Mesenchymal stem cell (in vitro differentiated cells and primary cell): ENCODE data around the gene HRH4.

ENCODE experiments used
- DNase-seq: peaks from one replicate; pipeline ENCODE4 v3.0.0-alpha.2; 2013
- H2AFZ ChIP-seq: one replicate; pipeline ENCODE4 v1.6.1; 2013; ENCODE audit warnings: low read depth, mild to moderate bottlenecking, control low read depth, inconsistent platforms, low read length, moderate library complexity
- H2AK5ac ChIP-seq: 2 replicates; pipeline ENCODE4 v1.6.1; 2013; ENCODE audit warnings: low read length, moderate library complexity, mild to moderate bottlenecking, inconsistent platforms; ENCODE audit not compliant: severe bottlenecking
- H2BK120ac ChIP-seq: one replicate; pipeline ENCODE4 v1.6.1; 2013; ENCODE audit warnings: low read depth, mild to moderate bottlenecking, inconsistent platforms, low read length, moderate library complexity
- H2BK12ac ChIP-seq, 2 experiments: one replicate each; pipeline ENCODE4 v1.6.1; 2013; ENCODE audit warnings: inconsistent platforms in 2 of 2, low read length in 2 of 2, mild to moderate bottlenecking in 2 of 2, moderate library complexity in 2 of 2, control low read depth in 1 of 2
- H2BK15ac ChIP-seq: one replicate; pipeline ENCODE4 v1.6.1; 2013; ENCODE audit warnings: mild to moderate bottlenecking, low read depth, inconsistent platforms; ENCODE audit not compliant: poor library complexity, severe bottlenecking
- H2BK5ac ChIP-seq: 2 replicates; pipeline ENCODE4 v1.6.1; 2013; ENCODE audit warnings: low read depth, mild to moderate bottlenecking, low read length, control low read depth, inconsistent platforms; ENCODE audit not compliant: poor library complexity, severe bottlenecking
- H3K14ac ChIP-seq, 2 experiments: one replicate each; pipeline ENCODE4 v1.6.1; 2013; ENCODE audit warnings: inconsistent platforms in 2 of 2, low read length in 2 of 2, control low read depth in 1 of 2, mild to moderate bottlenecking in 1 of 2, moderate library complexity in 1 of 2
- H3K18ac ChIP-seq, 2 experiments: one replicate each; pipeline ENCODE4 v1.6.1; 2013; ENCODE audit warnings: inconsistent platforms in 2 of 2, low read length in 2 of 2, control low read depth in 1 of 2, low read depth in 1 of 2, mild to moderate bottlenecking in 1 of 2
- H3K23ac ChIP-seq, 2 experiments: one replicate each; pipeline ENCODE4 v1.6.1; 2013; ENCODE audit warnings: inconsistent platforms in 2 of 2, low read length in 2 of 2, mild to moderate bottlenecking in 2 of 2, moderate library complexity in 2 of 2, control low read depth in 1 of 2
- H3K27ac ChIP-seq: 2 replicates; pipeline ENCODE4 v1.5.1; 2013; ENCODE audit warnings: mild to moderate bottlenecking, moderate library complexity, low read length, control low read depth, inconsistent platforms; ENCODE audit not compliant: poor library complexity, severe bottlenecking
- H3K27me3 ChIP-seq, 2 experiments: 2 replicates each; pipeline versions ENCODE4 v1.6.1 to v1.7.0; 2013; ENCODE audit warnings: low read length in 2 of 2, mild to moderate bottlenecking in 2 of 2, moderate library complexity in 2 of 2, control low read depth in 1 of 2, inconsistent platforms in 1 of 2; ENCODE audit not compliant: control insufficient read depth in 1 of 2, insufficient read depth in 1 of 2
- H3K36me3 ChIP-seq, 2 experiments: 2 replicates each; pipeline versions ENCODE4 v1.6.1 to v1.7.0; 2013; ENCODE audit warnings: low read length in 2 of 2, control low read depth in 1 of 2, inconsistent platforms in 1 of 2, low read depth in 1 of 2, mild to moderate bottlenecking in 1 of 2; ENCODE audit not compliant: insufficient read depth in 2 of 2, control insufficient read depth in 1 of 2
- H3K4ac ChIP-seq, 2 experiments: one replicate each; pipeline ENCODE4 v1.6.1; 2013; ENCODE audit warnings: inconsistent platforms in 2 of 2, low read length in 2 of 2, mild to moderate bottlenecking in 2 of 2, moderate library complexity in 2 of 2, control low read depth in 1 of 2, low read depth in 1 of 2
- H3K4me1 ChIP-seq: 2 replicates; pipeline ENCODE4 v1.6.1; 2013; ENCODE audit warnings: low read depth, low read length, control low read depth; ENCODE audit not compliant: control insufficient read depth, insufficient read depth
- H3K4me2 ChIP-seq: 2 replicates; pipeline ENCODE4 v1.6.1; 2013; ENCODE audit warnings: low read length, mild to moderate bottlenecking, inconsistent platforms; ENCODE audit not compliant: poor library complexity, severe bottlenecking
- H3K4me3 ChIP-seq, 2 experiments: 2 replicates each; pipeline versions ENCODE4 v1.5.1 to v1.7.0; 2013; ENCODE audit warnings: low read length in 2 of 2, mild to moderate bottlenecking in 2 of 2, control low read depth in 1 of 2, low read depth in 1 of 2; ENCODE audit not compliant: insufficient read depth in 1 of 2
- H3K79me1 ChIP-seq: replicated peaks from 2 replicates; pipeline ENCODE4 v1.6.1; 2013; ENCODE audit warnings: mild to moderate bottlenecking, control low read depth, low read length, inconsistent platforms; ENCODE audit not compliant: poor library complexity, severe bottlenecking
- H3K9ac ChIP-seq: 2 replicates; pipeline ENCODE4 v1.7.0; 2013; ENCODE audit warnings: mild to moderate bottlenecking, low read length, moderate library complexity
- H3K9me3 ChIP-seq: 2 replicates; pipeline ENCODE4 v1.7.0; 2013; ENCODE audit warnings: mild to moderate bottlenecking, low read length; ENCODE audit not compliant: control insufficient read depth
- H4K8ac ChIP-seq: one replicate; pipeline ENCODE4 v1.6.1; 2013; ENCODE audit warnings: inconsistent platforms, mild to moderate bottlenecking, low read length, moderate library complexity
- H4K91ac ChIP-seq: one replicate; pipeline ENCODE4 v1.6.1; 2013; ENCODE audit warnings: mild to moderate bottlenecking, low read length, inconsistent platforms
- WGBS: methylation state at CpG from one replicate; pipeline ENCODE4 v1.1.7; 2013; ENCODE audit warnings: mixed read lengths; 5-methylcytosine and 5-hydroxymethylcytosine counted together

The HRH4 gene

DNA sequence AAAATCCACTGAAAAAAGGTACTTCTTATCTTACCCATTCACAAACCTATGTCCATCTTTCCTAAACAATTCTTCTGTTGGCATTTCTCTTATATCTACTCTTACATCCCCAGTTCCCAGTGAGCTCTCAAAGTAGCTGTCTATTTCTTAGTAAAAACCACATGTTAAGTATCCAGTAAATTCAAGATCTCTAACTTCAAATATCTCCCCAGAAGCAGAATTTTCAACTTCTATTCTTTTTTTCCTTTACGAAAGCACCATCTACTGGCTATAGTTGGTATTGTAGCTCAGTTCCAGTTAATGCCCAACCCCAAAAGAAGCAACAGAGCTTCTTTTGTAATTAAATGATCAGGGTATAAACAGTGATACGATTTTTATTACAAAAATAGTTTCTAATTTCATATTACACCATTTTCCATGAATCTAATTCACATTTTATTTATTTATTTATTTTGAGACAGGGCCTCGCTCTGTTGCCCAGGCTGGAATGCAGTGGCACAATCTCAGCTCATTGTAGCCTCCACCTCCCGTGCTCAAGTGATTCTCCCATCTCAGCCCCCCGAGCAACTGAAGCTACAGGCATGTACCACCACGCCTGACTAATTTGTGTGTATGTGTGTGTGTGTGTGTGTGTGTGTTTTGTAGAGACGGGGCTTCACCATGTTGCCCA lies 28.5 kb downstream of the HRH4 start:
- no peak overlapping the region for H3K23ac ChIP-seq
- no peak overlapping the region for H2BK15ac ChIP-seq
- no peak overlapping the region for H2BK5ac ChIP-seq
- H2AFZ ChIP-seq: no peak overlapping the region
- H3K9me3 ChIP-seq: no peaks in the 10 kb centered on the region
- peak; percentile 40 for DNase-seq
- no peak overlapping the region for H3K18ac ChIP-seq
- no peak overlapping the region for H2BK120ac ChIP-seq
- no peak overlapping the region for H3K27ac ChIP-seq
- no peaks in the 10 kb centered on the region for H3K79me1 ChIP-seq
- no peak overlapping the region for H3K14ac ChIP-seq
- no peak overlapping the region for H3K4me3 ChIP-seq
- no peak overlapping the region for H4K91ac ChIP-seq
- peaks cover 0 to 4% of the 10 kb centered on the region in 2 experiments for H3K27me3 ChIP-seq
- no peaks in the 10 kb centered on the region for H3K36me3 ChIP-seq
- H2BK12ac ChIP-seq: no peak overlapping the region
- no peak overlapping the region for H2AK5ac ChIP-seq
- H3K4me1 ChIP-seq: peaks cover 6% of the 10 kb centered on the region
- H4K8ac ChIP-seq: no peak overlapping the region
- no peak overlapping the region for H3K4ac ChIP-seq
- H3K9ac ChIP-seq: no peak overlapping the region
- 64% methylated on average over 3 of the region's 7 CpGs for WGBS
- H3K4me2 ChIP-seq: no peak overlapping the region

DNA sequence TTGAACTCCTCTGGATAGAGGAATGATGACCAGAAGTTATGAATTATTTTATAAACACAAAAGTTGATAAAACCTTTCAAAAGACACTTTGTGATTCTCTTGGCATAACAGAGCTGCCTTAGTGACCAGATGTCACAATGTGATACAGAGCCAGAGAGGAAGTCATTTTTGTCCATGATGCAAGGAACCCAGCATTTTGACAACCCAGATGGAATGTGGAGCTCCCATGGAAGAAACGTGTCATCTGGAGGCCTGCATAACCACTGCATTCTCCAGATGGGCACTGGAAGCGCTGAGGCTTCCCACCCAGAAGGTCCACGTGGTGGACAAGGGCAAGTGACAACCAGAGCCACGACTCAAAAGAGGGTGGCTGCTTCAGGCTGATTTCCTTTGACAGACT lies 30.1 kb downstream of the HRH4 start:
- 37% methylated on average over 4 of the region's 4 CpGs for WGBS
- H3K14ac ChIP-seq: no peak overlapping the region
- H2BK5ac ChIP-seq: no peak overlapping the region
- H3K9ac ChIP-seq: peak overlapping the region; percentile 30
- no peak overlapping the region for H2BK120ac ChIP-seq
- H3K79me1 ChIP-seq: no peaks in the 10 kb centered on the region
- no peaks in the 10 kb centered on the region for H3K9me3 ChIP-seq
- H2AFZ ChIP-seq: no peak overlapping the region
- no peak overlapping the region for H2AK5ac ChIP-seq
- no peak overlapping the region for H2BK15ac ChIP-seq
- no peaks in the 10 kb centered on the region for H3K27me3 ChIP-seq
- H4K91ac ChIP-seq: no peak overlapping the region
- no peak overlapping the region for H3K18ac ChIP-seq
- H2BK12ac ChIP-seq: no peak overlapping the region
- H3K4me3 ChIP-seq: no peak overlapping the region
- H4K8ac ChIP-seq: no peak overlapping the region
- no peak overlapping the region for H3K27ac ChIP-seq
- DNase-seq: peak; percentile 19
- no peak overlapping the region for H3K23ac ChIP-seq
- no peak overlapping the region for H3K4ac ChIP-seq
- H3K36me3 ChIP-seq: no peaks in the 10 kb centered on the region
- no peak overlapping the region for H3K4me2 ChIP-seq
- peaks cover 6% of the 10 kb centered on the region for H3K4me1 ChIP-seq

DNA sequence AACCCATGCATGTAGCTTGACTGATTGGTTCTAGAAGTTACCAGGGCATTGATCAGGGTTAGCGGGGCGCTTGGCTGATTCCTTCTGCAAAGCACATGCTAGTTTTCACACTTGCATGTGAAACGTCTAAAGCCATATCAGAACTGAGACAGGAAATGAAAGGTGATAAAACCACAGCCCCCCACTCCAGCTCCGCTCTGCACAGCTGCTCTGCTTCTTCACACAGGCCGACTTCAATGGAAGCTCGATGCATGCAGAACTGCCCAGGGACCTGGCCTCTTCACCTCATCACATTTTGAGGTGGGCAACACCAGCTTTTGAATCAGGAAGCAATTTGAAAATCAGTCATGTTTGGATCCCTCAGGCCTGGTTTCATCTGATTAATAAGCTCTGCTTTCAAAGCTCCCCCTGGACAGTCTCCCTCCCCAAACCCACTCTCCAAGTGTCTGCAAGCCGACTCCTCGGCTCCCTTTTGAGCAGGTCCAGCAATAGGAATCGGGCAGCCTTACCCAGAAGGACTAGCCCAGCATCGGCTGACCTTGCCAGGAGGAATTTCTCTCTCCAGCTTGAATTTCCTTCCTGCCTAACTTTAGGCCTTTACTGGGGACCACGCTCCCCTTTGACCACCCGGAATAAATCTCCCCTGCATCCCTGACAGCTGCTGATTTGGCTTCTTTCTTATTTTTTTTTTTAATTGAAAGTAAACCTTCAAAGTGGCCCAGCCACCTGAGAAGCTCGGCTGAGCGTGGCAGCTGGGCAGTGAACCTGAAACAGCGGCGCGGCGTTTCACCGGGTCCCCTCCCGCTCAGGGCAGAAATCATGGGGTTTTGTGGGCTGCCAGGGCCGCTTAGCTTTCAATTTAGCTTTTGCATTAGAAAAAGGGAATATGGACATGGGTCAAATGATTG lies 31.7 kb downstream of the HRH4 start:
- H3K4me1 ChIP-seq: peaks cover 7% of the 10 kb centered on the region
- no peak overlapping the region for H3K9ac ChIP-seq
- H3K14ac ChIP-seq: no peak overlapping the region
- no peaks in the 10 kb centered on the region for H3K36me3 ChIP-seq
- H2BK120ac ChIP-seq: no peak overlapping the region
- H4K91ac ChIP-seq: no peak overlapping the region
- no peaks in the 10 kb centered on the region for H3K79me1 ChIP-seq
- no peak overlapping the region for H3K27ac ChIP-seq
- no peak overlapping the region for H2AFZ ChIP-seq
- H3K23ac ChIP-seq: no peak overlapping the region
- peak overlapping the region; percentile 41 for H3K4me2 ChIP-seq
- no peak overlapping the region for H3K18ac ChIP-seq
- H2BK5ac ChIP-seq: no peak overlapping the region
- no peak for DNase-seq
- H2AK5ac ChIP-seq: no peak overlapping the region
- no peaks in the 10 kb centered on the region for H3K27me3 ChIP-seq
- H4K8ac ChIP-seq: no peak overlapping the region
- H3K4ac ChIP-seq: no peak overlapping the region
- H2BK12ac ChIP-seq: no peak overlapping the region
- no peaks in the 10 kb centered on the region for H3K9me3 ChIP-seq
- WGBS: 84% methylated on average over 21 of the region's 21 CpGs
- H3K4me3 ChIP-seq: no peak overlapping the region
- H2BK15ac ChIP-seq: no peak overlapping the region

DNA sequence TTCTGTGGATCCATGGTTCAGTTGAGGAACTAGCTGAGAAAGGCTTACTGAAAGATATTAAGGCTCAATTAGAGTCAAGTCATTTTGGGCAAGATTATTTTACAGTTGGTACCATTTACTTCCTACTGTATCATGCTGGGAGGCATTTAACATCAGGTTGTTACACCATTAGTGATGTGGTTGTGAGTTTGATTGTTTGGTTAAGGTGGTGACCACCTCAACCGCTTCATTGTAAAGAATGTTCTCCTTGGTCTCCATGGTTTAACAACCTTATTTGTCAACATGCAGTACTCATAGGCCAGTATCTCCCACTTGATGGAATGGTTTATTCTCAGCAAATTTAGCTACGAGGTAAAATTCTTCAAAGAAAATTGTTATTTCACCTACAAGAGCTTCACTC lies 34.1 kb downstream of the HRH4 start:
- peaks cover 7% of the 10 kb centered on the region for H3K4me1 ChIP-seq
- no peak overlapping the region for H3K23ac ChIP-seq
- H3K4ac ChIP-seq: no peak overlapping the region
- H3K9ac ChIP-seq: no peak overlapping the region
- H3K18ac ChIP-seq: no peak overlapping the region
- no peak overlapping the region for H2BK5ac ChIP-seq
- no peaks in the 10 kb centered on the region for H3K27me3 ChIP-seq
- no peak overlapping the region for H3K4me2 ChIP-seq
- no peak overlapping the region for H2BK120ac ChIP-seq
- H3K36me3 ChIP-seq: no peaks in the 10 kb centered on the region
- H2AFZ ChIP-seq: no peak overlapping the region
- H2AK5ac ChIP-seq: no peak overlapping the region
- H2BK12ac ChIP-seq: no peak overlapping the region
- H3K27ac ChIP-seq: no peak overlapping the region
- H3K14ac ChIP-seq: no peak overlapping the region
- 86% methylated on average over 2 of the region's 2 CpGs for WGBS
- DNase-seq: no peak
- H2BK15ac ChIP-seq: no peak overlapping the region
- no peaks in the 10 kb centered on the region for H3K9me3 ChIP-seq
- H4K8ac ChIP-seq: no peak overlapping the region
- no peaks in the 10 kb centered on the region for H3K79me1 ChIP-seq
- H4K91ac ChIP-seq: no peak overlapping the region
- H3K4me3 ChIP-seq: no peak overlapping the region
